ENCODE results near the gene MEN1.
A peak's percentile ranks its signal among the peaks of the same experiment; 100 is the strongest.
"Not testable (repeated sequence)": the region's sequence is repeated elsewhere in the genome, so short reads cannot be mapped to it uniquely, and the experiment has no call there.

MEN1 gene

DNA sequence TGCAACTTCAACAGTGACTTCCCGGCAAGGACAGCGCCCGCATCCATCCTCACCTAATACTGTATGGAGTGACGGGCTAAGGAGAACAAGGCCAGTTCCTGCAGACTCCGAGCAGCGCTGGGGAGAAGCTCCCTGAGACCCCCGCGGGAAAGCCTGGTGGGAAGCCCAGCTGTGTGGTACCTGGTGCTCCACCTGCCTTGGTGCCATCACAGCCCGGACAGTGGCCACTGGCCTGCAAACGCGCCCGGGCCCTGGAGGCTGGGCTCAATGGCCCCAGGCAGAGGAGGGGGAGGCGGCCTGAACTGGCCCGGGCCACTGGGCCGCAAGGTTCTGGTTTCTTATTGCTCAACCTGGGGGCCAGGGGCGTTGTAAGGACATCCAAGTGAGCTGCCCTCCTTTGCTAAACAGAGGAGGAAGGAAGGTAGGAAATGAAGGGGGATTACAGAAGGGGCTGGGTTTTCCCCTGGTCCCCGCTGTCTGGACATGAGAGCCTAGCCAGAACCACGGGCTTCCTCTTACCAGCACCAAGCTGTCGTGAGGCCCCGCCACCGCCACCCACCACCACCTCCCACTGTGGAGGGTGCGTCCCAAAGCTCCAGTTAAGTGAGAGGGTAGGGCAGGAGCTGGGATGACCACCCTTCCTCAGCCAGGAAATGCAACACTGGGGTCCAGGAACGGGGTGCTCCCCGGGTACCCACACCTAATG is 42.6 kb upstream of the MEN1 start:
- Histone ChIP-seq H3K27me3 (replicated peaks; ENCODE audit: control insufficient read depth, insufficient read depth, low read length) (no peaks in the 10 kb centered on the region), H3K9ac (ENCODE audit: low read length) (no peak overlapping the region), H3K4me3 (ENCODE audit: low read length) (no peak overlapping the region), H3K4me1 (ENCODE audit: control insufficient read depth, insufficient read depth, low read length) (peaks cover 40% of the 10 kb centered on the region), H3K9me3 (ENCODE audit: control insufficient read depth, low read length) (no peaks in the 10 kb centered on the region), H3K36me3 (ENCODE audit: control insufficient read depth, insufficient read depth, low read length, severe bottlenecking) (peaks cover 19% of the 10 kb centered on the region)
- no peak for DNase-seq (ENCODE audit: low read depth)

DNA sequence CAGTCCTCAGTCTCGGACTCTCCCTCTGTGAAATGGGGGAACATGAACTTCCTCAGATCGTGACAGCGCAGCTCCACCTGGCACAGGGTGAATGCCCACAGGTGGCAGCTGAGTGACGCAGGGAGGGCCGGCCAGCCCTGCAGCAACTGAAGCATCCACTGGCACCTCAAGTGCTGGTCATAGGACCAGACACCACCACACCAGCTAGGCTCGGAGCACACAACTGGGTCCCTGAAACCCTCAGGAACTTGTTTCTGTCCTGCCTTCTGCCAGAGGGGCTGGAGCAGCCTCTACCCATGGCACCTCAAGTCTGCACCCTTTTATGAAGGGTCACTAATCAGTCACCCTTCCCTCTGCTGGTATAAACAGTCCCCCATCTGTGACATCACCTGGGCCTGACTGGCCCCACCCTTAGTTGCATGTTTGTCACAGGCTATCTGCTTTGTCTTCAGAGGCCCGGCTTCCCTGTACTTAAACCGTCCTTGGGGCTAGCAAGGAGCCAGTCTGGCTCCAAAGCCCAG is 41.5 kb upstream of the MEN1 start:
- H3K9ac ChIP-seq (ENCODE audit: low read length), result no peak overlapping the region
- no peaks in the 10 kb centered on the region for H3K9me3 ChIP-seq (ENCODE audit: control insufficient read depth, low read length)
- peaks cover 39% of the 10 kb centered on the region for H3K4me1 ChIP-seq (ENCODE audit: control insufficient read depth, insufficient read depth, low read length)
- DNase-seq (ENCODE audit: low read depth), result no peak
- H3K4me3 ChIP-seq (ENCODE audit: low read length), result no peak overlapping the region
- peaks cover 15% of the 10 kb centered on the region for H3K36me3 ChIP-seq (ENCODE audit: control insufficient read depth, insufficient read depth, low read length, severe bottlenecking)
- H3K27me3 ChIP-seq (replicated peaks; ENCODE audit: control insufficient read depth, insufficient read depth, low read length), result no peaks in the 10 kb centered on the region

DNA sequence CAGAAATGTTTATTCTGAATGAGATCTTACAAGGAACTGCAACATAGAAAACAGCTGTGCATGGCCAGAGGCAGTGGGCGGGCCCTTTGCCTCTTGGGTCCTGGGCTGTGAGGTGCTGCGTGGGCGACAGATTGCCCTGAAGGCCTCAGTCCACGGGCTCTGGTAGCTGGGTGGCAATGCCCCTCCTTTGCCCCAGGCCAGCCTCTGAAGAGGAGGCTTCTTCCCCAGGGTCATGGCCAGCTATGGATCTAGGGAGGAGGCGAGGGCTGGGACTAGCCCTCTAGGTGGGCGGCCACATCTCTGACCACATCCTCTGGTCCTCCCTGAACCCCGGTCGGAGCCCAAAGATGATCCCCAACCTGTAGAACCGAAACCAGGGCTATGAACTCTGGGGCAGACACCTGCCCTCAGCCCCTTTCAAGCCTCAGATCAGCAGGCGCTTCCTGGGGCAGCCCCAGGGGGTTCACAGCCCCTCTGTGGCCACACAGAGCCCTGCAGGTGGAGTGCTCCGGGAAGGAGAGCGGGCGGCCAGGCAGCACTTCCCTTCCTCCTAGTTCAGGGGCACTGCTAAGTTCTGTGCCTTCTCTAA is 40.7 kb upstream of the MEN1 start:
- no peaks in the 10 kb centered on the region for H3K27me3 ChIP-seq (replicated peaks; ENCODE audit: control insufficient read depth, insufficient read depth, low read length)
- peak; percentile 62 for DNase-seq (ENCODE audit: low read depth)
- H3K4me1 ChIP-seq (ENCODE audit: control insufficient read depth, insufficient read depth, low read length), result peaks cover 31% of the 10 kb centered on the region
- no peak overlapping the region for H3K4me3 ChIP-seq (ENCODE audit: low read length)
- H3K9me3 ChIP-seq (ENCODE audit: control insufficient read depth, low read length), result no peaks in the 10 kb centered on the region
- H3K9ac ChIP-seq (ENCODE audit: low read length), result no peak overlapping the region
- H3K36me3 ChIP-seq (ENCODE audit: control insufficient read depth, insufficient read depth, low read length, severe bottlenecking), result peaks cover 15% of the 10 kb centered on the region

DNA sequence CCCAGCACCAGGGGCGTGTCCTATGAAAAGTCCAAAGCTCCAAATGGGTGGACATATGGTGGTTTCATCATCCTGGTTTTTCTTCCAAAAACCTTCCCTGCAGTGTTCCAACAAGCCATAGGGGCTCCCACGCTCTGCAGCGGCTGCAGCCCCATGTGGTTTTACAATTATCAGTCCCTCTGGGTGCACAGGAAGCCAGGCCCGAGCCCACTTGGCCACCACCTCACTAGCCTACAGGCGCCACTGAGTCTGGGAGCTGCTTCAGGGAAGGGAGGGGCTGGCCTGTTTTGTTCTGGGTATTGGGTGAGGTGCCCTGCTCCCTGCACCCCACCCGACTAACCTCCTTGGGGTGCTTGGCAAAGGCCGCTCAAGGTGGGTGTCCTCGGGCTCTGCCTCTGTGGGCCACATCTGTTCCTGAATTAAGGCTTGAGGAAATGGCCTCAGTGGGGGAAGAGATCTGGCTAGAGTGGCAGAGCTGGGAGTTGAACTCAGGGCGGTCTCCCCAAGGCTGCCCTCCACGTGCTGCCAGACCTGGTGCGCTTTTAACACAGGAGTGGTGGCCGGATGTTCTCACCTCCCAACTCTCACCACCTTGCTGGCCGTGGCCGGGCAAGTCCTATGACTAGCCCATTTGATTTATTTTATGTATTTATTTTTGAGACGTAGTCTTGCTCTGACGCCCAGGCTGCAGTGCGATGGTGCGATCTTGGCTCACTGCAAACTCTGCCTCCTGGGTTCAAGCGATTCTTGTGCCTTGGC is 39.4 kb upstream of the MEN1 start:
- peaks cover 18% of the 10 kb centered on the region for H3K4me1 ChIP-seq (ENCODE audit: control insufficient read depth, insufficient read depth, low read length)
- H3K4me3 ChIP-seq (ENCODE audit: low read length), result no peak overlapping the region
- H3K27me3 ChIP-seq (replicated peaks; ENCODE audit: control insufficient read depth, insufficient read depth, low read length), result no peaks in the 10 kb centered on the region
- peaks cover 15% of the 10 kb centered on the region for H3K36me3 ChIP-seq (ENCODE audit: control insufficient read depth, insufficient read depth, low read length, severe bottlenecking)
- peak overlapping the region; percentile 2 for H3K9ac ChIP-seq (ENCODE audit: low read length)
- no peak for DNase-seq (ENCODE audit: low read depth)
- no peaks in the 10 kb centered on the region for H3K9me3 ChIP-seq (ENCODE audit: control insufficient read depth, low read length)

DNA sequence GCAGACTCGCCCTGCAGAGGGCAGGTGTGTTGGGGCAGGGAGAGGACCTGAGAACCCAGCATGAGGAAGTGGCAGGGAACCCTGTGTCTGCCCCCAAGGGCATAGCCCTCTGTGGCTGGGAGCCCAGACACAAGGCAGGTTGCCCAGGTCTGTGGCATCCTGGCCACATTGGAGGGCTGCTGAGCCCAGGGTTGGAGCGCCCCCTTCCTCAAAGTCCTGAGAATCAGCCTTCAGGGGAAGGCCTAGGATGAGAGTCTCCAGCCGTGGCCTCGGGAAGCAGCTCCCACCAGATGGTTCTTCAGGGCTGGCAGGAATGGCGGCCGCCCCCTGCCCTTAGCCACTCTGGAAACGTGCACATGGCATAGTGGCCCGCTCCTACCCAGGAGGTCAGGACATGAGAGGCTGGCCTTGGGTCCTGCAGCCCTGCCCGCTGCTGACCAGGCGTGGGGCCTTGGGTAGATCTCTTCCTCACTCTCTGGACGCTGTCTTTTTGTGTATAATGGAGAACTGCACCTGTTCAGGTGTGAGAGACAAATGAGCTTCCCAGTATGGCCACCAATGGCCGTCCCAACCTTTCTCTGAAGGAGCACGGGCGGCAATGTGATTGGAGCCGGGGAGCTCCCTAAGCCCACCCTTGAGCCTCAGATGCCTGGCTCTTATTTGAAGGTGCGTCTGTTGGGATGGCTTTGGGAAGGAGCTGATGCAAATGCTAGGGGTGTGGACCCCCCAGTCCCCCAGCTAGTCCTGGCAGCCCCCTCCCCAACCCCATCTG is 38.7 kb upstream of the MEN1 start:
- no peak overlapping the region for H3K4me3 ChIP-seq (ENCODE audit: low read length)
- no peak overlapping the region for H3K9ac ChIP-seq (ENCODE audit: low read length)
- no peak for DNase-seq (ENCODE audit: low read depth)
- H3K36me3 ChIP-seq (ENCODE audit: control insufficient read depth, insufficient read depth, low read length, severe bottlenecking), result peaks cover 8% of the 10 kb centered on the region
- no peaks in the 10 kb centered on the region for H3K27me3 ChIP-seq (replicated peaks; ENCODE audit: control insufficient read depth, insufficient read depth, low read length)
- H3K9me3 ChIP-seq (ENCODE audit: control insufficient read depth, low read length), result no peaks in the 10 kb centered on the region
- peaks cover 11% of the 10 kb centered on the region for H3K4me1 ChIP-seq (ENCODE audit: control insufficient read depth, insufficient read depth, low read length)

DNA sequence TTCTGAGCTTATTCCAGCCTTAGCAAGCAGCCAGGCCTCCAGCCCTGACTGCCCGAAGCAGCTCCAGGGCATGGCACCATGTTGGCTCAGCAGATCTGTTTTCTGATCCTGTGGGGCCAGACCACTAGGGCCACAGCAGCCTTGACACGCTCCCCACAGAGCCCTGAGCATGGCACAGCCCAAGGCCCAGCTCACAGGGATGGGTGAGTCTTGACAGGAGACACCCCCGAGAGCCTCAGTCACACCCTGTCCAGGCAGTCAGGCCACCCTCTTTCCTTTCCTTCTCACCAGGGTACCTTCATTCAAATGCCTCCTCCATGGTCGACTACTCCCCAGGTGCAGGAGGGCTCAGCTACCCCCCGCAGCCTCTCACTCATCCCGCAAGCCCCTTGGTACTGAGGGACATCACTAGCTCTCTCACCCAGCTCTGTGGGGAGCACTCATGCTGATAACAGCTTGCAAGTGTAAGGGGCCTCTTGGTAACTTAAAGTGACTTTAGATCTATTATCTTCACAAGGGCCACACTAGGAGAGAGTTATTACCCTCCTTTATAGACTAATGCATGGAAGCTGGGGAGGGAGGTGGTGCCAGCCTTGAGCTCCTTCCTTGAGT is 38.0 kb upstream of the MEN1 start:
- no peak overlapping the region for H3K4me3 ChIP-seq (ENCODE audit: low read length)
- H3K27me3 ChIP-seq (replicated peaks; ENCODE audit: control insufficient read depth, insufficient read depth, low read length), result no peaks in the 10 kb centered on the region
- H3K36me3 ChIP-seq (ENCODE audit: control insufficient read depth, insufficient read depth, low read length, severe bottlenecking), result peaks cover 3% of the 10 kb centered on the region
- H3K9ac ChIP-seq (ENCODE audit: low read length), result no peak overlapping the region
- no peaks in the 10 kb centered on the region for H3K9me3 ChIP-seq (ENCODE audit: control insufficient read depth, low read length)
- no peak for DNase-seq (ENCODE audit: low read depth)
- H3K4me1 ChIP-seq (ENCODE audit: control insufficient read depth, insufficient read depth, low read length), result peaks cover 11% of the 10 kb centered on the region

DNA sequence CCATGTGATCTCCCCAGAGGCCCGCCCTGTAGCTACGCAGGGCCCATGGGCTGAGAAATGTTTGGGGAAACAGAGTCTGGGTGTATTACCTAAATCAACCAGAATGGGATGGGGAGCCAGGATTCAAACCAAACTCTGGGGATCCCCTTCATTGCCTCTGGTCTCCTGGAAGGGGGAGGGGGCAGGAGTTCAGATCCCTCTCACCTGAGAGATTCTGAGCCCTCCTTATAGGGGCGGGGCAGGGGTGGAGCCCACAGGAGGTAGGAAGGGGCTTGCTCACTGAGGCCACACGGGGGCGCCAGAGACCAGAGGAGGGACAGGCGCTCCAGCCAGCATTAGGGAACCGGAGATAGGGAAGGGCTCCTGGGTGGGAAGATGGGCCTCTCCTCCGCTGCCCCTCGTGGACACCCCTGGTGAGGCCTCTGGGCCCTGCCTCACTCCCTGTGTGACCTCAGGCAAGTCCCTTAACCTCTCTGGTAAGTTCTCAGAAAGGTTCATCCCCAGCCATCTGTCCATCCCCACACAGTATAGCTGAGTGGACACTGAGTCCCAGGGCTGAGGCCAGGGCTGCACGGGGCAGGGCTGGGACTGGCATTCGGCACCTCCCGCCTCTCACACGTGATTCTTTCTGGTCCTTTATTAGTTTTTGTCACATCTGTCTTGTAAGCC is 36.8 kb upstream of the MEN1 start:
- Histone ChIP-seq H3K9ac (ENCODE audit: low read length) (peak overlapping the region; percentile 17), H3K4me1 (ENCODE audit: control insufficient read depth, insufficient read depth, low read length) (peaks cover 11% of the 10 kb centered on the region), H3K36me3 (ENCODE audit: control insufficient read depth, insufficient read depth, low read length, severe bottlenecking) (no peaks in the 10 kb centered on the region), H3K27me3 (replicated peaks; ENCODE audit: control insufficient read depth, insufficient read depth, low read length) (no peaks in the 10 kb centered on the region), H3K4me3 (ENCODE audit: low read length) (no peak overlapping the region), H3K9me3 (ENCODE audit: control insufficient read depth, low read length) (no peaks in the 10 kb centered on the region)
- DNase-seq (ENCODE audit: low read depth), result peak; percentile 98

DNA sequence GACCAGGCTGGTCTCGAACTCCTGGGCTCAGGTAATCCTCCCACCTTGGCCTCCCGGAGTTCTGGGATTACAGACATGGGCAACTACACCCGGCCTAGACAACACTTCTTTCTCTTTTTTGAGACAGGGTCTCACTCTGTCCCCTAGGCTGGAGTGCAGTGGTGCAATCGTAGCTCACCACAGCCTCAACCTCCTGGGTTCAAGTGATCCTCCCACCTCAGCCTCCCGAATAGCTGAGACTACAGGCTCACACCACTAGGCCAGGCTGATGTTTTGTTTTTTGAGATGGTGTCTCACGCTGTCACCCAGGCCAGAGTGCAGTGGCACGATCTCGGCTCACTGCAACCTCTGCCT is 35.4 kb upstream of the MEN1 start:
- not testable (repeated sequence) for DNase-seq (ENCODE audit: low read depth); H3K9me3 ChIP-seq (ENCODE audit: control insufficient read depth, low read length); H3K36me3 ChIP-seq (ENCODE audit: control insufficient read depth, insufficient read depth, low read length, severe bottlenecking); H3K4me3 ChIP-seq (ENCODE audit: low read length); H3K9ac ChIP-seq (ENCODE audit: low read length); H3K27me3 ChIP-seq (replicated peaks; ENCODE audit: control insufficient read depth, insufficient read depth, low read length)
- peaks cover 11% of the 10 kb centered on the region for H3K4me1 ChIP-seq (ENCODE audit: control insufficient read depth, insufficient read depth, low read length)

DNA sequence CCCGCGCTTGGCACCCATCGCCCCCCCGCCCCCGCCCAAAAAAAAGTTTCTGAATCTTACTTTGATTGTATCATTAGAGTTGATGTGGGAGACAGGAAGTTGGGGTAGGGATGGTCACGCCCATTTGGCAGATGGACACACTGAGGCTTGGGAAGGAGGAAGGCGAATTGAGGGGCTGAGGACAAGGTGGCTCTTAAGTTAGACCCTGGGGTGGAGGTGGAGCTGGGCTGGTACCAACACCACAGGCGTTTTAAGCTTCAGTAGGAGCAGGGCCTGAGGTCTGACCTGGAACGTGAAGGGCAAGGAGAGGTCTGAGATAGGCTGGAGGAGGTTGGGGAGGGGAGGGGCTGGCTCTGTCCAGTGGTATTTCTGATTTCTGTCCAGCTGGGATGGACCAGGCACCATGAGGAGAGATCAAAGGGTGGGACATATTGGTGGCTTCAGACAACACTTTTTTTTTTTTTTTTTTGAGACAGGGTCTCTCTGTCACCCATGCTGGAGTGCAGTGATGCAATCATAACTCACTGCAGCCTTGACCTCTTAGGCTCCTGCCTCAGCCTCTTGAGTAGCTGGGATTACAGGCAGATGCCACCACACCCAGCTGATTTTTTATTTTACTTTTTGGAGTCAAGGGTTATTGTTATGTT is 34.9 kb upstream of the MEN1 start:
- Histone ChIP-seq H3K4me1 (ENCODE audit: control insufficient read depth, insufficient read depth, low read length) (peaks cover 11% of the 10 kb centered on the region), H3K27me3 (replicated peaks; ENCODE audit: control insufficient read depth, insufficient read depth, low read length) (no peaks in the 10 kb centered on the region), H3K9ac (ENCODE audit: low read length) (no peak overlapping the region), H3K4me3 (ENCODE audit: low read length) (no peak overlapping the region), H3K9me3 (ENCODE audit: control insufficient read depth, low read length) (no peaks in the 10 kb centered on the region), H3K36me3 (ENCODE audit: control insufficient read depth, insufficient read depth, low read length, severe bottlenecking) (no peaks in the 10 kb centered on the region)
- DNase-seq (ENCODE audit: low read depth), result no peak
